Smooth muscle cell (in vitro differentiated cells): ENCODE measurements around the gene ZBTB38. TPM values are rescaled to one million over a fixed set of nuclear protein-coding genes. Genes with fewer than 3 reads are reported as not detected.

Experiments used
- DNase-seq: peaks from one replicate; lab custom pipeline; 2025; ENCODE audit not compliant: unreplicated experiment; lab: John Stamatoyannopoulos, UW
- H2AFZ ChIP-seq: fragments of 200-600 bp; sonication (generic); 2 replicates; pipeline ENCODE4 v1.6.0; 2016; ENCODE audit warnings: antibody characterized with exemption, low read depth, mild to moderate bottlenecking
- H3F3A ChIP-seq: fragments of 200-600 bp; sonication (generic); 2 replicates; pipeline ENCODE4 v1.6.0; 2017; ENCODE audit warnings: antibody characterized with exemption, low read depth
- H3K27ac ChIP-seq: fragments of 200-600 bp; sonication (generic); 2 replicates; pipeline ENCODE4 v1.5.1; 2016; ENCODE audit warnings: low read depth, mild to moderate bottlenecking
- H3K27me3 ChIP-seq: fragments of 200-600 bp; sonication (generic); 2 replicates; pipeline ENCODE4 v1.6.1; 2016; ENCODE audit warnings: low read depth, mild to moderate bottlenecking
- H3K36me3 ChIP-seq: fragments of 200-600 bp; sonication (generic); 2 replicates; pipeline ENCODE4 v1.5.1; 2016; ENCODE audit warnings: low read depth
- H3K4me1 ChIP-seq: fragments of 200-600 bp; sonication (generic); 2 replicates; pipeline ENCODE4 v1.5.1; 2016; ENCODE audit warnings: low read depth
- H3K4me2 ChIP-seq: fragments of 200-600 bp; sonication (generic); 2 replicates; pipeline ENCODE4 v1.6.0; 2016; ENCODE audit warnings: mild to moderate bottlenecking
- H3K4me3 ChIP-seq: fragments of 200-600 bp; sonication (generic); 2 replicates; pipeline ENCODE4 v1.5.1; 2016; ENCODE audit warnings: mild to moderate bottlenecking
- H3K79me2 ChIP-seq: fragments of 200-600 bp; sonication (generic); 2 replicates; pipeline ENCODE4 v1.6.0; 2016; ENCODE audit warnings: low read depth, mild to moderate bottlenecking
- H3K9ac ChIP-seq: fragments of 200-600 bp; sonication (generic); 2 replicates; pipeline ENCODE4 v1.6.0; 2016; ENCODE audit warnings: low read depth
- H3K9me3 ChIP-seq: fragments of 200-600 bp; sonication (generic); replicated peaks from 2 replicates; pipeline ENCODE4 v1.5.1; 2016; ENCODE audit warnings: low read depth
- H4K20me1 ChIP-seq: fragments of 200-600 bp; sonication (generic); 2 replicates; pipeline ENCODE4 v1.6.0; 2016; ENCODE audit warnings: low read depth
- CTCF ChIP-seq: fragments of 200-600 bp; sonication (generic); IDR thresholded peaks from 2 replicates; pipeline ENCODE4 v1.5.1; 2017; ENCODE audit warnings: borderline replicate concordance, mild to moderate bottlenecking, antibody characterized with exemption; ENCODE audit not compliant: insufficient read depth, poor library complexity, severe bottlenecking
- WGBS: methylation state at CpG from one replicate; pipeline ENCODE4 v1.1.7; 2016; ENCODE audit warnings: low lambda C conversion rate; 5-methylcytosine and 5-hydroxymethylcytosine counted together
- polyA plus RNA-seq: library from polyadenylated mRNA; unstranded; fragments of >200 nt; fragmentation: Nextera tagmentation; extraction: Ambion mirVana; gene quantifications from 2 replicates; pipeline ENCODE4 v1.2.1, GENCODE V29; 2016
- total RNA-seq: library from RNA; depleted of rRNA; stranded (reverse); fragments of >200 nt; gene quantifications from 2 replicates; pipeline ENCODE4 v1.2.3, GENCODE V29; 2014

Gene ZBTB38
- total and polyA plus RNA-seq, 2 experiments from 2014 or later = 21.7 to 68.0 TPM

- no peak for DNase-seq
- 90% methylated on average over 4 of the region's 4 CpGs for WGBS
- Histone ChIP-seq H2AFZ (no peak overlapping the region), H3K9ac (no peak overlapping the region), H3K4me2 (no peak overlapping the region), H3F3A (no peaks in the 10 kb centered on the region), H3K79me2 (peaks cover 28% of the 10 kb centered on the region), H3K4me3 (no peak overlapping the region), H3K27ac (no peak overlapping the region), H3K4me1 (no peaks in the 10 kb centered on the region), H3K36me3 (no peaks in the 10 kb centered on the region), H4K20me1 (peaks cover 5% of the 10 kb centered on the region), H3K9me3 (no peaks in the 10 kb centered on the region), H3K27me3 (no peaks in the 10 kb centered on the region)
- no peak for TF ChIP-seq CTCF
Observed at GRCh38 chr3:141378556-141378955, 10.3 kb downstream of the ZBTB38 start.

GRCh38 chr3:141379250-141379966 lies 11.1 kb downstream of the ZBTB38 start:
- no peak overlapping the region for H3K9ac ChIP-seq
- no peak overlapping the region for H2AFZ ChIP-seq
- H3K4me1 ChIP-seq = no peaks in the 10 kb centered on the region
- TF ChIP-seq CTCF = no peak
- no peaks in the 10 kb centered on the region for H3F3A ChIP-seq
- H3K36me3 ChIP-seq = no peaks in the 10 kb centered on the region
- no peak overlapping the region for H3K4me2 ChIP-seq
- 96% methylated on average over 12 of the region's 12 CpGs for WGBS
- H3K9me3 ChIP-seq = no peaks in the 10 kb centered on the region
- H3K27me3 ChIP-seq = no peaks in the 10 kb centered on the region
- peaks cover 5% of the 10 kb centered on the region for H4K20me1 ChIP-seq
- H3K27ac ChIP-seq = peak overlapping the region; percentile 13
- no peak for DNase-seq
- H3K79me2 ChIP-seq = peaks cover 20% of the 10 kb centered on the region
- H3K4me3 ChIP-seq = no peak overlapping the region

GRCh38 chr3:141380279-141380678 lies 12.0 kb downstream of the ZBTB38 start:
- Histone ChIP-seq H3K79me2 (peaks cover 14% of the 10 kb centered on the region), H2AFZ (no peak overlapping the region), H3K9ac (no peak overlapping the region), H3K9me3 (no peaks in the 10 kb centered on the region), H3K27me3 (no peaks in the 10 kb centered on the region), H3K4me3 (no peak overlapping the region), H3K36me3 (no peaks in the 10 kb centered on the region), H3K4me1 (no peaks in the 10 kb centered on the region), H3K27ac (peak overlapping the region; percentile 13), H3F3A (no peaks in the 10 kb centered on the region), H3K4me2 (no peak overlapping the region), H4K20me1 (peaks cover 5% of the 10 kb centered on the region)
- no peak for DNase-seq
- 88% methylated on average over 2 of the region's 2 CpGs for WGBS
- TF ChIP-seq CTCF = no peak

GRCh38 chr3:141380987-141381386 lies 12.7 kb downstream of the ZBTB38 start:
- no peak for DNase-seq
- Histone ChIP-seq H3K4me1 (no peaks in the 10 kb centered on the region), H4K20me1 (peaks cover 5% of the 10 kb centered on the region), H2AFZ (no peak overlapping the region), H3K9me3 (no peaks in the 10 kb centered on the region), H3F3A (no peaks in the 10 kb centered on the region), H3K79me2 (peaks cover 13% of the 10 kb centered on the region), H3K9ac (no peak overlapping the region), H3K36me3 (no peaks in the 10 kb centered on the region), H3K27me3 (no peaks in the 10 kb centered on the region), H3K4me2 (no peak overlapping the region), H3K4me3 (no peak overlapping the region), H3K27ac (no peak overlapping the region)
- no peak for TF ChIP-seq CTCF
- 100% methylated on average over 2 of the region's 2 CpGs for WGBS
